OCI-LY3 (cell line): ENCODE measurements around the gene UNC93A.
"Not testable (repeated sequence)": the region's sequence is repeated elsewhere in the genome, so short reads cannot be mapped to it uniquely, and the experiment has no call there.

Experiments
- CTCF ChIP-seq: fragments of 200-600, 300-600 bp; sonication (generic); IDR thresholded peaks from 2 replicates; pipeline ENCODE4 v1.5.1; 2014; ENCODE audit warnings: antibody characterized with exemption, low read length, low read depth
- EZH2phosphoT487 ChIP-seq: fragments of 200-600 bp; shearing (Covaris generic); IDR thresholded peaks from 2 replicates; pipeline ENCODE4 v1.6.1; 2018; ENCODE audit warnings: antibody characterized with exemption, mixed run types, low read depth

DNA sequence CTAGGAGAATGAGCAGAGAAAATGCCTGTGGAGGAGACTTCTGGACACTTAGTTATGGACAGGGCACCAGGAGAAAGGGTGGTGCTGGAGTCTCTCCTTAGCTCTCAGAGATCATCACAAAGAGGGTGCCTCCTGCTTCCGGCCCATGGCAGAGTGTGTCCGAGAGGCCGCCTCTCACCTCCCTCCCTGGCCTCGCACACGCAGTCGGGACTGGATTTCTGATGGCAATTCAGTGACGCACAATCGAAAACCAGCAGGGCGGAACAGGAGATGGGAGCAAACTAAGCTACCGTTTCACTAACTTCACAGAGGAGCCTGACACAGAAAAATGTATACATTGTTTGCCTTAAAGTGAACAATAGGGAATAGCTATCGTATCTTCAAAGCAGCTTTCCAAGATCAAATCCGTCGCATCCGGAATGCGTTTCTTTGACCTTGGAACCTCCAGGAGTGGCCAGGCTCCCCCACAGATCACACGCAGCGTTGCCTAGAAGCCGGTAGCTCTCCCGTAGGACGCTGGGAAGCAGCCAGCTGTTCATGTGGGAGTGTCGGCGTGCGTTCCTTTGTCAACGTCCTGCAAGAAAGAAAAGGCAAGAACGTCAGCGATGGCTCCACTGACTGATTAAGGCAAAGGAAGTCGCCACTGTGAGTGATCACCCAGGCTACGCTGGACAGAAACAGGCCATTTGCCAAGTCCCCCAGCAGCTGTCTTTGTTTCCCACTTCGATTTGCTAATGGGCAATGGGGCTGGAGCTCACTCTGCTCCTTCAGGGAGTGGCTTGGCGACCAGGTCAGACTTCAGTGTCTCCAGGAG, 49.6 kb upstream of the UNC93A start:
- TF ChIP-seq CTCF, EZH2phosphoT487: not testable (repeated sequence)
